CD4-positive, alpha-beta T cell treated with Interleukin-21 for 1 hour (primary cell): ENCODE measurements around the gene OR6B2.
A peak's percentile ranks its signal among the peaks of the same experiment; 100 is the strongest.

Source experiments
- DNase-seq: peaks from one replicate; pipeline ENCODE4 v3.0.0-alpha.2; 2020

Gene OR6B2

DNA sequence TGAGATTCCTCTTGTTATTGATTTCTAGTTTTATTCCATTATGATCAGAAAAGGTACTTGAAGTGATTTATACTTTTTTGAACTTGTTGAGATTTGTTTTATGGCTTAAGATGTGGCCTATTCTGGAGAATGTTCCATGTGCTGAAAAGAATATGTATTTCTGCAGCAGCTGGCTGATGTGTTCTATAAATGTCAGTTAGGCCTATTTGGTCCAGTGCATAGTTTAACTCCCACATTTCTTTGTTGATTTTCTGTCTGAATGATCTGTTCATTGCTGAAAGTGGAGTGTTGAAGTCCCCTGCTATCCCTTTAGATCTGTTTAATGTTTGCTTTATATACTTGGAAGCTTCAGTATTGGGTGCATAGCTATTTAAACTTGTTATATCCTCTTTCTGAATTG is 7.1 kb upstream of the OR6B2 start:
- no peak for DNase-seq

DNA sequence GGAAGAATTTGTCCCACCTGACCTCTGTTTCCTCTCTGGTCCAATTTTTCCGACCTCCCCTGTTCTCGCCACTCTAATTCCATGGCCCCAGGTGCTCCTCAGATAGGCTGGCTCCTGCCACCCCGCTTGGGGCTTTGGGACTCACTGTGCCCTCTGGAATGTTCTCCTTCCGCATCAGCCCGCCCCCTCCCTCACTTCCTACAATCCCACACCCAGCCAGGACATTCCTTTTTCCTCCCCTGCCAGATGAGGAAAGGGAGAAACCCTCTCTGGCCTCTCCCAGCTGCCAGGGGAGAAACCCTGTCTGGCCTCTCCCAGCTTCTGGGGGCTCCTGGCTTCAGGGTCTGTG is 3.1 kb upstream of the OR6B2 start:
- DNase-seq = no peak

DNA sequence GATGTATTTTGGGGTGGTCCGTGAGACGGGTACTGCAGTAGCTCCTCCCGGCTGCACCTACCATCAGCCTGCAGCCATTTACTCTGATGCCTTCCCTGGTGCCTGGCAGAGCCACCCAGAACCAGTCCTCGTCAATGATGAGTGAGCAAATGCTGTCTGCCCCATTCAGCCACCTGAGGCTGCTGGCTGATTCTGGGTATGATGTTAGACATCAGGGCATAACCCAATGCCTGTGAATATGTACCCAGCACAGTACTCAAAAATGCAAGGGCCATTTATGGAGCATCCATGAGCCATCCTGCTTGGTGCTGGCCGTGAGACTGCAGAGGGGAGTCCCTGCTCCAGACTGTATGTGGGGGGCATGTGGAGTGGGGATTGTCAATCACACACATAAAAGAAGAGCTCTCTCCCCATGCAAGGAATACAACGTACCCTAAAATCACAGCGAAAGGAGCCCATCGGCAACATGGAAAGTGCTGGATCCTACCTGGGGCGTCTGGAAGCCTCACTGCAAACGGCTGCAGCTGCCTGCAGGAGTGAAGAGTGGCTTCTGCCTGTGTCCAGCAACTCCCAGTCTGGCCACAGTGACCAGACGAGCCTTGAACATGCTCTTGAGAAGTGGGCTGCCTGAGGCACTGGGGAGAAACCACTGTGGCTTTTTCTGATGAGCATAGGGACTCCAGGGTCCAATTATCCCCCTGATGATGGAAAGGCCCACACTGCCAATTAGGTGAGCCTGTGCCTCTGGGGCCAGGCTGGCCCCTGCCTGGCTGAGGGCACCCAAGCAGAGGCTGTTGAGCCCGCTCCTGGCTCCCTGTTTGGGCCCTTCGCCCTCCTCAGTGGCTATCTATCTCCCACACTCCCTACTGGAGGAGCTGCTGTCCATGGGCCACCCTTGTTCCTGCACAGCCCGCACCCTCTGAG is 2.4 kb upstream of the OR6B2 start:
- no peak for DNase-seq

DNA sequence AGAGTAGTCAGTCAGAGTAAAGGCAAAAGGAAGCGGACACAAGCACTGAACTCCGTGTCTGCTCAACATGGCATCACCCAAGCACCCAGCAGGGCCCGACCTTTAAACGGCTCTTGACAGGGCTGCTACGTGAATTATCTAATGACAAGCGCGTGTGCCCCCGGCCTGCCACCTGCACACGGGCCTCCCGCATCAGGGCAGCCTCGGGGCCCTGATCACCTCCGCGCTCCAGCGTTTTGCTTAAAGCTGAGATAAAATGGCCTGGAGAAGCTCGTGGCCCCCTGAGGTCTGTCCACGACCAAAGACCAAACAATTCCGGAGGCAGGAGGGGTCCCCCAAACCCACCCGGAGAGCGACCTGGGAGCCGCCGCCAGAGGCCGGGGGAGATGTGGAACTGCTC is 5.5 kb downstream of the OR6B2 start:
- DNase-seq = peak; percentile 34

DNA sequence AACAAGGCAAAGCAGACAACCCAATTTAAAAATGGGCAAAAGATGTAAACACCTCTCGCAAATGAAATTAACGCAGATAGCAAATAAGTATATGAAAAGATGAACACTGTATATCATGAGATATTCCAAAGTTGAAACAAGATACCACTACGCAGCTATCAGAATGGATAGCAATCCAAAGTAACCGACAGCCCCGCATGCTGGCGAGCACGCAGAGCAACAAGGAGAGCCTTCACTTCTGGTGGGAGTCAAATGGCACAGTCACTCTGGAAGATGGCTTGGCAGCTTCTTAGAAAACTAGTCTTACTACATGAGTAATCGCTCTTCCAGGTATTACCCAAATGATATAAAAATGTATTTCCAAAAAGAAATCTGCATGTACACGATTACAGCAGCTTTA is 6.4 kb downstream of the OR6B2 start:
- DNase-seq = no peak

DNA sequence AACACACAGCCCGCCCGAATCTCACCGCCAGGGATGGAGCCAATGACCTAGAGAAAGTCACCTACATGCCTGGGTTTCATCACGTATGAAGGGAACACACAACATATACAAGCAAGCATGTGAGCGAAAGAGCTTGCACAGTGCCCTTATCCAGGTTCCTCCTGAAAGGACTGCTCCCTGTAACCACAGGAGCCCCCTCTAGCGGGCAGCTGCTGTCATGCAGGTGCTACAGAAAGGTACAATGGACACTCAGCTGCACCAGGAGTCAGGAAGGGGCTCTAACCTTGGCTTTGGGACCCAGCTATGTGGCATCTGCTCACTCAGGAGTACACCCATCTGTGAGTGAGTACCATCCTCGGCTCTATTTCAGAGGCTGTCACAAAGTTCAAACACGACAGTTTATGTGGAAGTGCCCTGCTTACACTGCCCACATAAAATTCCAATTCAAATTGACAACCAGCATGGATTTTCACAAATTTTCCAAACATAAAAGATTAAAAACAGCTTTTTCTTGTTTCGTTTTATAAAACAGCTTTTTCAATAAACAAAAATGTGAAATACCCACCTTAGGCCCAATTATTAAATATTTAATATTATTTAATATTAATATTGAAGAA is 8.6 kb downstream of the OR6B2 start:
- DNase-seq = peak; percentile 65

DNA sequence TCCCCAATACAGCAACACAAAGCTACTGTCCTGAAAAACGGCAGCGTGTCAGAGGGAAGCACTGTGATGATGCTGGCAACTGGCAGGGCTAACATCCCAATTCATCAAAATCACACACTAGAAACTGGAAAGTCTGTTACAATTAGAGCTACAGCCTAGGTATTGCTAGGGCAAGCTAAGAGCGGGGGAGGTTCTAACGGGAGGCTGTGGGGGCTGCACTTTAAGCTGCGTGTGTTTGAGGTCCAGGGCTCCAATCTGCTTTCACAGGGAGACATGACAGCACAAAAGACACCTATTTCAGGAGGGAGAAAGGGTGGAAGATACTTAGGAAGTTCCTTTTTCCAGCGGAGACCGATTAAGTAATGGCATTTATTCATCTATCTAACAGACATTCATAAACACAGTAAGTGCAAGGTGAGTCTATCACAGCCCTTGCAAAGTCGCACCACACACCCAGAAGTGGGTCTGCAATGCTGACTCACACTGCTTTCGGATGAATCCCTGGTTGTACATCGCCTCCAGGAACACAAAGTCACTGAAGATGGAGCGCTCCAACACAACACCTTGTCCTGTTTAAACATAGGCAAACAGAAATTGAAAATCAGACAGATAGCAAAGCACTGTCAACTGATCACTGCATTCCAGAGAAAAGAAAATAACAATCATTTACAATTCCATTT is 12.0 kb downstream of the OR6B2 start:
- DNase-seq = no peak

DNA sequence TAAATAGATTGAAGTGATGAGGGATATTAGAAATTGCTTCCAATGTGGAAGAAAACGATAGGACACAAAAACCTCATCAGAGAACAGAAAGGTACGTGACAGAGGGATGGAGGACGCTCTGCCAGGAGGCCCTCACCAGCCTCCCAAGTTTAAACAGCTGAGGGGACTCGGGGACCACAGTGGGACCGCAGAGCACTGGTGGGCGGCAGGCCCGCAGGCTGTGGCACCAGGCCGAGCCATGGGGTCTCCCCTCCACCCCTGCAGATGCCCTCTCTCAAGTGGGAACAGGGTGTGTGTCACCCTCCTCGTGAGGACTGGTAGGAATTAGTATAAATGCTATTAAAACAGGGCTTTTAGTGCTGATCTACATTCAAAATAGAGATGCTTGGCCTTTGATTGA is 15.9 kb downstream of the OR6B2 start:
- no peak for DNase-seq

DNA sequence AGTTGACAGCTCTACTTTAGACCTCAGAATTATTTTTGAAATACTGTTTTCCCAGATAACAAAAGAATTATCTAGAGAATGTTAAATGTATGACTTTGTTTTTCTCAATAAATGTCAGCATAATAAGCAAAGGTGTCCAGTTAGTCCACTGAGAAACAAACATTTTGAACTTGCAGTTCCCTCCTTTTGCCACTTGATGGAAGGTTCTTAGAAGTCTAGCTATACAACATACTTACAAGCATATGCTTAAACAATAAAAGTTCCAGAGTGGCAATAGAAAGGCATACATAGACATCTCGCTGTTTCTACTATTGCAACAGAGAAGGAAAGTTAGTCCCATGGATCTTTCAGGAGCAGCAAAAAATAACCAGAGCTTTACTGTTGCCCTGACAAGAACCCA is 16.9 kb downstream of the OR6B2 start:
- no peak for DNase-seq

DNA sequence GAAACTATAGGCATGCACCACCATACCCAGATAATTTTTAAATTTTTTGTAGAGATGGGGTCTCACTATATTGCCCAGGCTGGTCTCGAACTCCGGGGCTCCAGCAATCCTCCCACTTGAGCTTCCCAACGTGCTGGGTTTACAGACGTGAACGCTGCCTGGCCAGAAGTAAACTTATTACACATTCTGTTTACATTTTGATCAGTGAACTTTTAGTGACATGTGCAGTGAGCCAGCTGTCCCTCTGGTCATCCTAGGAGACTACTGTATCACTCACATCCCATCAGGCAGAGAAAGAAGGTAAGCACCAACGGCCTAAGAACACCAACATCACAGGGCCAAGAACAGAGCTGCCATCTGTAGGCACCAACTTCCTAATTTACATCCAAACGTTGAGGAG is 27.2 kb downstream of the OR6B2 start:
- no peak for DNase-seq

DNA sequence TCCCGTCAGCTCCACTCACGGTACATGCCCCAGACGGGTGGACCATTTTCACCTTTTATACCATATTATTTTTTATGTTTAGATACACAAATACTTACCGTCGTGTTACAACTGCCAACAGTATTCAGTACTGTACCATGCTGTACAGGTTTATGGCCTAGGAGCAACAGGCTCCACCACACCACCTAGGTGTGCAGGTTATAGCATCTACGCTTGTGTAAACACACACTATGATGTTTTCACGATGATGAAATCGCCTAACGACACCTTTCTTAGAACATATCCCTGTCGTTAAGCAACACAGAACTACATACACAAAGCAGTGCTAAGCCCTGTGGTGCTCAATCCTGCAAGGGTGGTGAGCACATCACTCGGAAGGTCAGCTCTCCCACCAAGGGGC is 29.6 kb downstream of the OR6B2 start:
- DNase-seq = no peak

DNA sequence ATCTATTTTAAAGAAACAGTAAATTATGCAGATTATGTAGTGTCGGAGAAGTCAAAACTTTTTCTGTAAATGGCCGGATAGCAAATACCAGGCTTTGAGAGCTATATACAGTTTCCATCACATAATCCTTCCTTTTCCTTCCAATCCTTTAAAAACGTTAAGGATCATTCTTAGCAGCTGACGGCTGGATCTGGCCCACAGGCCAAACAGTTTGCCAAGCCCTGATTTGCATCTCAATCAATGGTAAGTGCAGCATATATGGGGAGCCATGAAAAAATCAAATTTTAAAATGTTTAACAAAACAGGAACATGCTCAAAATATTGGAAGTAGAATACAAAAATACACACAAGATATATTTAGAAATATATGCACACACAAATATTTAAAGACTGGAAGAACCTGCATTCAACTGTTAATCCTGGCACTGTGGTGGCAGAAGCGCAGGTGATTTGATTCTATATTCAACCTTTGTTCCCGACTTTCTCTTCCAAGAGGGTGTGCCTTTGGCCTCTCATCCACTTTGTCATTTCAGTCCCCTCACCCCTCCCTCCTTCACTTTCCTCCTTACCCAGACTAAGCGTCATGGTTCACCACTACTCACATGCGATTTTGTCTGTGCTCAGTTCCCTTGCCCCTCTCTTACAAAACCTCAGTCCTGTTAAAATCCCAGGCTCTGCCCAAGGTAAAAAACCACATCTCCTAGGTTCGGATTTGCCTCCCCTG is 32.4 kb downstream of the OR6B2 start:
- DNase-seq = no peak

DNA sequence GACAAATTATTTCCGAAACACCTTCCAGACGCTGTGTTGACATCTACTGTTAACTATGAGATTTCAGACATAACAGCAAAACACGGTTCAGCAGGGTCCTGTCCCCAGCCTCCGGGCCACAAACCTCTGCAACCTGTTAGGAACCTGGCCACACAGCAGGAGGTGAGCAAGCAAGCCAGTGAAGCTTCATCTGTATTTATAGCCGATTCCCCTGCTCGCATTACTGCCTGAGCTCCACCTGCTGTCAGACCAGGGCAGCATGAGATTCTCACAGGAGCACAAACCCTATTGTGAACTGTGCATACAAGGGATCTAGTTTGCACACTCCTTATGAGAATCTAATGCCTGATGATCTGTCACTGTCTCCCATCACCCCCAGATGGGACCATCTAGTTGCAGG is 36.1 kb downstream of the OR6B2 start:
- no peak for DNase-seq

DNA sequence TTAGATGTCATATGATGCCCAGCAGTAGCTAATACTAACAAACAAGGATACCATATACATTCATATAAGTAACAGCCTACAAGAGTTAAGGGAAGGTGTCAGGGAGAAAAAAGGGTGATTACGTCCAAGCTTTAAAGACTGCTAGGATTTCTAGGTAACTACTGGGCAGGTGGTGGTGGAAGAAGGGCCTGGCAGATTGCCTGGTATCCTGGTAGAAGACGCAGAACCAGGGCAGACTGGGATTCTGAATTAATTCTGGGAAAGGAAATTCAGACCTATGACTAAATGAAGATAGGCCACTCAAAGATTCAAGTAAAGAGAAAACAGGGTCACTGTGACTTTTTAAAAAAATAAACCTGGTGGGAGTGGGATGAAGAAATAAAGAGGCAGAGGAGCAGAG is 36.9 kb downstream of the OR6B2 start:
- DNase-seq = no peak

DNA sequence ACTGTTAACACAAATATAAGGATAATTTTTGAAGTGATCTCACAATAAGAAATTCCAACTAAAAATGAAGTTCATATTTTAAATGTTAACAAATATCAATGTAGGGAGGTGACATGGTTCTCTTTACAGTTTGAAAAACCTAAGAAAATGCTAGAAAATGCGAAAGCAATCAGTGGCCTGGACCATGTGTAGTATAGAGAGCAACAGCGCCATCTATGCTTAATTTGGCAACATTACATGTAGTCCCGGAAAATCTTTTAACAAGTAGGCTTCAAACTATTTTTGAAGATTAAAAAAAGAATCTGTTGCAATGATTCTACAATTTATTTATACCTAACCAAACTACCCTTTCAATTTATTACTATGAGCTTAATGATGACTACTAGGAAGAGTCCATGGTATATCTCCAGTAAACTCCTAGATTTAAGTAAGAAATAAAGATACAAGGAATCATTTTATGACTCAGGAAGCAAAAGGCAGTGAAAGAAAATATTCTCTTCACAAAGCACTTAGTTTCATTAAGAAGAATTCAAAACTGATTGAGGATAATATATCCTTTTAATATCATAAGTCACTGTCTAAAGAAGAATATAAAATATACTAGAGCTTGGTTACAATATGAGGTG is 38.4 kb downstream of the OR6B2 start:
- peak; percentile 54 for DNase-seq

DNA sequence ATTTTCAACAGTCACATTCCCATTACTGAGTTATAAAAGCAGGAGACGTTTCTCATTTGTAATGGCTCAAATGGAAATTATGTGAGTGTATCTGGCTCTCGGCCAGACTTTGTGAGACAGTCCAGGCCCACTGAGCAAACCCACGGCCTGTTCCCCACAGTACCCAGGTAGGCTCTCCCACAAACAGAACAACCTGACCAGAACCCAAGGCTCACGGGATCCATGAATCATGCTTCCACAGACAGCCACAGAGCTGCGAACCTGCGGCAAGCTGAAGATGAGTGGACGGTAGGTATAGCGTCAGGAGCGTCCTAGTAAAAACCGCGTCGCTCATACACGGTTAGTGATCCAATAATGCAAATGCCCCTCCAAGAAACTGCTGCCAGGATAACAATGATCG is 39.3 kb downstream of the OR6B2 start:
- no peak for DNase-seq

DNA sequence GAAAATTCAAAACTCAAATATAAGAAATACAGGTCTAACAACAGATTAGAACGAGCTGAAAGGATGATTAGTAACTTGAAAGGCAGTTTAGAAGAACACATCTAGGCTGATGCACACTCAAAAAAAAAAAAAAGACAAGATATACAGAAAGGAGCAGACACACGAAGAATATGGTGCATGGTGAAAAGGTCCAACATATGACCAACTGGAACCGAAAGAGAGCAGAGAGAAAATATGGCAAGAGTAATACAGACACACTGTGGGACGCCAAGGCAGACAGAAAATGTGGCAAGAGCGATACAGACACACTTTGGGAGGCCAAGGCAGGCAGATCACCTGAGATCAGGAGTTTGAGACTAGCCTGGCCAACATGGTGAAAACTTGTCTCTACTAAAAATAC is 44.9 kb downstream of the OR6B2 start:
- DNase-seq = no peak

DNA sequence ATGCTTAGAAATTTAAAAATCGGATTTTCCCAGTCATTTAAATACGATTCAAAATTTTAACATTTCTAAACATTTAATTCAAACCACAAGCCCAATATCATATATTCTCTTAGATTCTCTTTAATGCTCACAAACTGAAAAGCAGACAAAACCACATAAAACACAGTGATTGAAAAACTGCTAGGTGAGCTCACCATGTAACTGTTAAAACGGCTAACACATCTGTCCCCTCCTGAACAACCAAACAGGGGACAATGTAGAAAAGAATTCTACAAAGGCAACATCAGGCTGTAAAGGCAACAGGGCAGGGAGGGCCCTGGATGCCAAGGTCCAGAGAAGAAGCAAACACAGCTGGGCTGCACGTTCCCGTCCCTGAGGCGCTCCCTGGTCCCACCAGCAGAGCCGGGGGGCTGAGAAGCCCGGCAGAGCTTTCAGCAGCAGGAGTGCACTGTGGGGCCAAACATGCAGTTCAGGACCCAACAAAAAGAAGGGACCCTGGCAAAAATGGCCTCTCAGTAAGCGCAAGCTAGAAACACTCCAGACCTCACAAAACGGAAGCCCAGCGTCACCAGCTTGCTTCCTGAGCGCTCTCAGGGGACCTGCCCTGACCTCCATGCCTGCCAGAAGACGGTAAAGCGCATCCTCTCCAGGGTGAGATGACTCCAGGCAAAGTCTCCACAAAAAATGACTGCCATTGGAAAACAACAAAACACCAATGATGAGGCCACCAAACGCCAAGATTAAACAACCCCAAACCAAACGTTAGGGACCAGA is 45.6 kb downstream of the OR6B2 start:
- no peak for DNase-seq

DNA sequence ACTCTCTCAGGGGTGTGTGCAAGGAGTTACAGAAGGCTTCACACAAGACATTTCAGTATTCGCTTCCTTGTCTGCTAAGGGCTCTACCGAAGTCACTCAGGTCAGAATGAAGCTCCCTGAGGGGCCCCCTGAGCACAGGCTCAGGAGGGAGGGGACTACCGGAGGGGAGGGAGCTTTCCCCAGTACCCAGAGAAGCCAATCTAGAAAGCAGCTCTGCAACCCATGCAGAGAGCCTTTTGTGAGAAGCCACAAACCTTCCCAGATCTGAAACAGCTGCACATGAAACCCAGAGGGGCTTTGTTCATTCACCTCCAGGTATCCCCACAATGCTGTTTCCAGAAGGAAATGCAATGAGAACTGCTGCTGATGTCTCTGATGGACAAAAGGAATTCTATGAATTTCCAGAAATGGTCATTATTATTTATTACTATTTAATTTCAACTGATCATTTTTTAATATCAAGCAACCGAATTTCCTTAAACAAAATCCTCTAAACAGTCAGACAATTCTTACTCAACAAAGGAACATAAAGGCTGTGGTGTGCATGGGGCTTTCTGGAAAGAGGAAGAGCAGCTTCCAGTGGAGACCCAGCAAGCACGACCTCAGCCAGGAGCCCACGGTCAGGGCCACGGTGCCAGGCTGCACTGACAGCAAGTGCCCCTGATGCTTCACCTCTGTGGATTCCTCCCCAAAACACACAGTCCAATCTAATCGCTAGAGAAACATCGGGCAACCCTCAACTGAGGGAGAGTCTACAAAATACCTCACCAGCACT is 47.0 kb downstream of the OR6B2 start:
- DNase-seq = no peak
